Jurkat, Clone E6-1 (cell line): ENCODE data around the gene ZNF438.

ENCODE experiments used
- DNase-seq: peaks from one replicate; pipeline ENCODE4 v3.0.0-alpha.2; 2011; ENCODE audit warnings: low read depth, low spot score
- H3K4me3 ChIP-seq: 2 replicates; pipeline ENCODE4 v1.5.1; 2011; ENCODE audit warnings: mild to moderate bottlenecking, low read length, control low read depth, moderate library complexity

Gene ZNF438

GRCh38 chr10:30839652-30840051 lies 192.0 kb downstream of the ZNF438 start:
- DNase-seq, result no peak
- H3K4me3 ChIP-seq, result no peak overlapping the region

- H3K4me3 ChIP-seq, result no peak overlapping the region
- DNase-seq, result no peak
Measured at GRCh38 chr10:30836406-30836805, 195.3 kb downstream of the ZNF438 start.

- no peak overlapping the region for H3K4me3 ChIP-seq
- no peak for DNase-seq
Measured at GRCh38 chr10:30835146-30835545, 196.5 kb downstream of the ZNF438 start.

GRCh38 chr10:30834651-30835050 lies 197.0 kb downstream of the ZNF438 start:
- no peak overlapping the region for H3K4me3 ChIP-seq
- DNase-seq, result no peak

- DNase-seq, result no peak
- H3K4me3 ChIP-seq, result no peak overlapping the region
Measured at GRCh38 chr10:30834153-30834552, 197.5 kb downstream of the ZNF438 start.

GRCh38 chr10:30833628-30833970 lies 198.1 kb downstream of the ZNF438 start:
- no peak overlapping the region for H3K4me3 ChIP-seq
- no peak for DNase-seq

GRCh38 chr10:30832749-30833627 lies 198.7 kb downstream of the ZNF438 start:
- no peak overlapping the region for H3K4me3 ChIP-seq
- DNase-seq, result no peak

GRCh38 chr10:30832001-30832748 lies 199.5 kb downstream of the ZNF438 start:
- H3K4me3 ChIP-seq, result no peak overlapping the region
- DNase-seq, result no peak

- no peak for DNase-seq
- H3K4me3 ChIP-seq, result no peak overlapping the region
Measured at GRCh38 chr10:30831426-30831825, 200.2 kb downstream of the ZNF438 start.

GRCh38 chr10:30830315-30831230 lies 201.1 kb downstream of the ZNF438 start:
- no peak for DNase-seq
- H3K4me3 ChIP-seq, result no peak overlapping the region

- no peak overlapping the region for H3K4me3 ChIP-seq
- no peak for DNase-seq
Measured at GRCh38 chr10:30829901-30830300, 201.8 kb downstream of the ZNF438 start.

- no peak for DNase-seq
- H3K4me3 ChIP-seq, result no peak overlapping the region
Measured at GRCh38 chr10:30828680-30829079, 203.0 kb downstream of the ZNF438 start.

GRCh38 chr10:30828164-30828563 lies 203.5 kb downstream of the ZNF438 start:
- no peak overlapping the region for H3K4me3 ChIP-seq
- DNase-seq, result no peak

- no peak overlapping the region for H3K4me3 ChIP-seq
- no peak for DNase-seq
Measured at GRCh38 chr10:30827531-30828120, 204.0 kb downstream of the ZNF438 start.

- no peak for DNase-seq
- no peak overlapping the region for H3K4me3 ChIP-seq
Measured at GRCh38 chr10:30826679-30827078, 205.0 kb downstream of the ZNF438 start.

- no peak overlapping the region for H3K4me3 ChIP-seq
Measured at GRCh38 chr10:30825495-30825894, 206.2 kb downstream of the ZNF438 start.

GRCh38 chr10:30825022-30825421 lies 206.6 kb downstream of the ZNF438 start:
- no peak overlapping the region for H3K4me3 ChIP-seq
- no peak for DNase-seq

More at GRCh38 chr10:30825495-30825894, 206.2 kb downstream of the ZNF438 start:
- DNase-seq, result no peak

- DNase-seq, result no peak
- H3K4me3 ChIP-seq, result no peak overlapping the region
Measured at GRCh38 chr10:30823651-30824050, 208.0 kb downstream of the ZNF438 start.
